ENCODE measurements around the gene CTNNA2. TPM values are rescaled to one million over a fixed set of nuclear protein-coding genes. Genes with fewer than 3 reads are reported as not detected.
"Not testable (repeated sequence)": the region's sequence is repeated elsewhere in the genome, so short reads cannot be mapped to it uniquely, and the experiment has no call there.

The CTNNA2 gene
- total RNA-seq, 2 donors from 2014 or later = not detected

DNA sequence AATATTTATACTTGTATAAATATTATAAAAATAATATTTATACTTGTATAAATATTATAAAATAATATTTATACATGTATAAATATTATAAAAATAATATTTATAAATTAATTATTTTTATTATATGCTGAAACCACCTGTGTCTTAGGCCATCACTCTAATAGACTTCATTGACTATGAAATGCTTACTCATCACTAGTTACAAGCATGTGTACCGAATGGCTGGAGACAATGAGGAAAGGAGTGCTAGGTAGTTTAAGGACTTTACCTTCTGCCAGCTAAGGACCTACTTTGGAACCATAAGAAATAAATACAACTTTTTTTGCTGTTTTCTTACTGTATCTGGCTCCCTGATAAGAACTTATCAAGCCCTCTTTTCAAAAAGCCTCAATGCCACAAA lies 562.9 kb downstream of the CTNNA2 start:
- Histone ChIP-seq H3K36me3 (no peaks in the 10 kb centered on the region), H3K27me3 (no peaks in the 10 kb centered on the region), H3K9me3 (no peaks in the 10 kb centered on the region), H3K27ac (no peak overlapping the region), H3K4me1 (no peaks in the 10 kb centered on the region), H3K4me3 (no peak overlapping the region)
- DNase-seq (ENCODE audit: low spot score) = no peak
- TF ChIP-seq, protein P1, sequence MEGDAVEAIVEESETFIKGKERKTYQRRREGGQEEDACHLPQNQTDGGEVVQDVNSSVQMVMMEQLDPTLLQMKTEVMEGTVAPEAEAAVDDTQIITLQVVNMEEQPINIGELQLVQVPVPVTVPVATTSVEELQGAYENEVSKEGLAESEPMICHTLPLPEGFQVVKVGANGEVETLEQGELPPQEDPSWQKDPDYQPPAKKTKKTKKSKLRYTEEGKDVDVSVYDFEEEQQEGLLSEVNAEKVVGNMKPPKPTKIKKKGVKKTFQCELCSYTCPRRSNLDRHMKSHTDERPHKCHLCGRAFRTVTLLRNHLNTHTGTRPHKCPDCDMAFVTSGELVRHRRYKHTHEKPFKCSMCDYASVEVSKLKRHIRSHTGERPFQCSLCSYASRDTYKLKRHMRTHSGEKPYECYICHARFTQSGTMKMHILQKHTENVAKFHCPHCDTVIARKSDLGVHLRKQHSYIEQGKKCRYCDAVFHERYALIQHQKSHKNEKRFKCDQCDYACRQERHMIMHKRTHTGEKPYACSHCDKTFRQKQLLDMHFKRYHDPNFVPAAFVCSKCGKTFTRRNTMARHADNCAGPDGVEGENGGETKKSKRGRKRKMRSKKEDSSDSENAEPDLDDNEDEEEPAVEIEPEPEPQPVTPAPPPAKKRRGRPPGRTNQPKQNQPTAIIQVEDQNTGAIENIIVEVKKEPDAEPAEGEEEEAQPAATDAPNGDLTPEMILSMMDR (IDR thresholded peaks at IDR 0.05) = no peak

GRCh38 chr2:80078290-80079036 lies 565.6 kb downstream of the CTNNA2 start:
- Histone ChIP-seq H3K9me3 (no peaks in the 10 kb centered on the region), H3K27me3 (no peaks in the 10 kb centered on the region), H3K4me3 (no peak overlapping the region), H3K4me1 (no peaks in the 10 kb centered on the region), H3K36me3 (no peaks in the 10 kb centered on the region), H3K27ac (no peak overlapping the region)
- DNase-seq (ENCODE audit: low spot score) = no peak
- TF ChIP-seq, protein P1 (IDR thresholded peaks at IDR 0.05) = no peak

- DNase-seq (ENCODE audit: low spot score) = no peak
- Histone ChIP-seq H3K9me3 (no peaks in the 10 kb centered on the region), H3K4me3 (no peak overlapping the region), H3K27me3 (no peaks in the 10 kb centered on the region), H3K36me3 (no peaks in the 10 kb centered on the region), H3K27ac (no peak overlapping the region), H3K4me1 (no peaks in the 10 kb centered on the region)
- TF ChIP-seq, protein P1 (IDR thresholded peaks at IDR 0.05) = no peak
These were observed 568.1 kb downstream of the CTNNA2 start for GRCh38 chr2:80080957-80081356.

DNA sequence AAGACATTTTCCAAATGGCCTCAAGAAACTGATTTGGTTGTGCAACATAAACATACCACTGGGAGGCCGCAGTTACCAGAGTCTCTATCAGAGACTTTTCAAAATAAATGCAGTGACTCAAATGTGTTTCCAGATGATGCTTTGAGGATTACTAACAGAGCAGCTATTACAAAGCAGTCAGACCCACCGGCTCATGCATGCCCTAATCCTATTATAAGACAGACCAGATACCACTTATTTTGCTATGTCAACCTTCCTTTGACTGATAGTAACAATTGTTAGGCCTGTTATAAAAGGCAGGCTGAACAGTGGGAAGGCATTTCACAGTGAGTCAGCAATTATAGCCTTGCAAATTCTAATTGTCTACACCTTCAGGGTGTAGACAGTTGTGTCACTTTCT lies 574.0 kb downstream of the CTNNA2 start:
- Histone ChIP-seq H3K27ac (no peak overlapping the region), H3K36me3 (no peaks in the 10 kb centered on the region), H3K4me3 (no peak overlapping the region), H3K27me3 (no peaks in the 10 kb centered on the region), H3K9me3 (no peaks in the 10 kb centered on the region), H3K4me1 (no peaks in the 10 kb centered on the region)
- no peak for DNase-seq (ENCODE audit: low spot score)
- TF ChIP-seq, protein P1 (IDR thresholded peaks at IDR 0.05) = no peak

DNA sequence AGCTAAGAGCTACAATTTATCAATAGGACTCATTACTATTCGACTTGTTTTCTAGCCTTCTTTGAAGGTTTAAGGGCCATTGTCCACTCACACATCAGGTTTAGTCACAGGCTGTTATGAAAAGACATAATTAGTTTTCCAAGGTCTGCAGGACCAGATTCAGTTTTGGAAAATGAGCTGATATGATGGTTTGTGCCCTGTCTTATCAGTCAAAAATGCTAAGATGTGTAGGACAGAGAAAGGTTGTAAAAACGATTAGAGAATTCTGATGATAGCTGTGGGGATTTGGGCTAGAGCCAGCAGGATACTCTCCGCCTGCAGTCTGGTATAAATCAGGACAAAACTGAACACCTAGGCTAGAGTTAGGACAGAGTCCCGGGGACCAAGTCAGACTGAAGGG lies 578.4 kb downstream of the CTNNA2 start:
- DNase-seq (ENCODE audit: low spot score) = no peak
- Histone ChIP-seq H3K27me3 (no peaks in the 10 kb centered on the region), H3K36me3 (no peaks in the 10 kb centered on the region), H3K27ac (no peak overlapping the region), H3K4me3 (no peak overlapping the region), H3K9me3 (no peaks in the 10 kb centered on the region), H3K4me1 (no peaks in the 10 kb centered on the region)
- TF ChIP-seq, protein P1 (IDR thresholded peaks at IDR 0.05) = no peak

DNA sequence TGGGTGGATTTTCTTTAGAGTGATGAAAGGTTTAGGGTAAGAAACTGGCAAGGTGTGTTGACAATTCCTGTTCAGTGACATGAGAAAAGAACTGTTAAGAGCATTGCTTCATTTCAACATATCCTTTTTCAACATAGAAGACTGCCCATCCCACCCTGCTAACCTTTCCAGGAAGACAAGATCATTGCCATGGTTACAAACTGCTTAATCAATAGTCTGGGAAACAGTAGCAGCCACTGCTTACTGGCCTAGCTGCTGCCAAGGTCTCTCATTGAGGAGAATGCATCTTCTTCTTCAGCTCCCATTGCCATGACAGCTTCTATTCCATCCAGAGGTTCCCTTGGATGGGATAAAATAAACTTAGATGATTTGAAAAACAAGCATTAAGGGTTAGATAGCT lies 579.6 kb downstream of the CTNNA2 start:
- TF ChIP-seq, protein P1 (IDR thresholded peaks at IDR 0.05) = no peak
- Histone ChIP-seq H3K4me3 (no peak overlapping the region), H3K27me3 (no peaks in the 10 kb centered on the region), H3K4me1 (no peaks in the 10 kb centered on the region), H3K27ac (no peak overlapping the region), H3K36me3 (no peaks in the 10 kb centered on the region), H3K9me3 (no peaks in the 10 kb centered on the region)
- no peak for DNase-seq (ENCODE audit: low spot score)

DNA sequence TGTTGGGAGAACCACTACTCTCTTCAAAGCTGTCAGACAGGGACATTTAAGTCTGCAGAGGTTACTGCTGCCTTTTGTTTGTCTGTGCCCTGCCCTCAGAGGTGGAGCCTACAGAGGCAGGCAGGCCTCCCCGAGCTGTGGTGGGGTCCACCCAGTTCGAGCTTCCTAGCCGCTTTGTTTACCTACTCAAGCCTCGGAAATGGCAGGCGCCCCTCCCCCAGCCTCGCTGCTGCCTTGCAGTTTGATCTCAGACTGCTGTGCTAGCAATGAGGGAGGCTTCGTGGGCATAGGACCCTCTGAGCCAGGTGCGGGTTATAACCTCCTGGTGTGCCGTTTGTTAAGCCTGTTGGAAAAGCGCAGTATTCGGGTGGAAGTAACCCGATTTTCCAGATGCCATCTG lies 585.7 kb downstream of the CTNNA2 start:
- H3K4me3 ChIP-seq; H3K27me3 ChIP-seq; H3K36me3 ChIP-seq; DNase-seq (ENCODE audit: low spot score); H3K4me1 ChIP-seq; H3K27ac ChIP-seq; H3K9me3 ChIP-seq: not testable (repeated sequence)

Measured in right atrium auricular region (tissue), 2 donors.